GM04504 (cell line): ENCODE results near the gene SPX.

Experiments used
- DNase-seq: peaks from one replicate; pipeline ENCODE4 v3.0.0-alpha.2; 2012; ENCODE audit warnings: low read depth

Gene SPX, protein sequence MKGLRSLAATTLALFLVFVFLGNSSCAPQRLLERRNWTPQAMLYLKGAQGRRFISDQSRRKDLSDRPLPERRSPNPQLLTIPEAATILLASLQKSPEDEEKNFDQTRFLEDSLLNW

DNA sequence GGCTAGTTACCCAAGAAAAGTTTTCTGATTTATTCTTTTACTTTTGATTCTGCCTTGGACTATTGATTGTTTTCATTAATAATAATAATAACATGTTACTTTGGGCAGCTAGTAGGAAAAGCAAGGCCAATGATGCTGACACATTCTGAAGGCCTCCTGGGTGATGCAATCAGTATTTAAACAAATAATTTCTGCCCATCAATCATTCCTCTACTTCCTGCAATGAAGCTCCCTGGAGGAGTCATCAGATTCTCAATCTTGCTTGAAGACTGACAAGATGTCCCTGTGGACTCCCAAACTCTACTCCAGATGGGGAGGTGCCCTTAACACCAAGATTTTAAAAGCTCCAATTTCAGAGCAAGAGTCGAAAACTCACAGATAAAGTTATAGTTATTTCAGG is at the start of gene SPX:
TSS of gene SPX (plus strand) at position 244 of the 400 bp plus-strand sequence. CDS start 177 bp downstream, outside the sequence.
- no peak for DNase-seq

DNA sequence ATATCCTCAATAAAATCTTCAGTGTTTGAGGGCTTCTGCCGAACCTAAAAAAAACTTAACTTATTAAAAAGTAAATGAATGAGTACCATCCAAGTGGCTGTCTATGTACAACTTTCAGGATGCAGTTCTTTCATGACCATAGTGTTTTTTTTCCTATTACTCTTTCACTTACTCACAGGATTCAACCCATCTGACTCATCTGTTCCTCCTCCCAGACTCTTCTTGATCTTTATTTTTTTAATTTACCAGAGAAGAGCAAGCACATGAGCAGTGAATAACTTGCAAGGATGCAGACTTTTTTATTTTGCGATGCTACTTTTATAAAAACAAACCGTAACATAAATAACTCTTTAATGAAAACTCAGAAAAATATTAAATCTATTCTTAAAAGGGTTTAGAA is 49.1 kb upstream of the SPX start:
- DNase-seq: peak; percentile 1

DNA sequence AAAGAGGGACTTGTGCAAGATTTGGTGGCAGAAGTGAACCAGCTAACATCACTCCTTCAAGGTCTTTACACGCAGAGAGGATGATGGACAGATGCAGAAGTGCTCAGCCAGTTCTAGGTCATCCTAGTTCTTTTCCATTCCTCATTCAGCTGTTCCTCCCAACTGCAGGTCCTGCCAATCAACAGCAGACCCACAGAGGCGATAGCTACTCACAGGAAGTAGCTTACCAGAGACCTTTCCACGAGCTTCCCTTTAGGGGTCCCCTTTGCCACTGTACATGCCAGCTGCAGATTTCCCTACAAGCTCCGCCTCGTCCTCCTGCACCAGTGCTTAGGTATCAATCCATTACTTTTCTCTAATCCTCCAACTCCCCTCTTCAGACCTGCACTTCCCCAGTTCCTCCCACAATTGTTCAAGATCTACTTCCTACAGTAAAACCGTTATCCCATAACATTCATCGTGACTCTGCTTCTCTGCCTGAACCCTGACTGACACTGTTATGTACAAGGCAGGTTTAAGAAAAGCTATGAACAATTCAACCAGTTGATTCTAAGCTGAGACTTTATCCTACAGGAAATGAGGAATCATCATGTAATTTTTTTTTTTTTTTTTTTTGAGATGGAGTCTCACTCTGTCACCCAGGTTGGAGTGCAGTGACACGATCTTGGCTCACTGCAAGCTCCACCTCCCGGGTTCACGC is 47.2 kb upstream of the SPX start:
- DNase-seq: no peak

DNA sequence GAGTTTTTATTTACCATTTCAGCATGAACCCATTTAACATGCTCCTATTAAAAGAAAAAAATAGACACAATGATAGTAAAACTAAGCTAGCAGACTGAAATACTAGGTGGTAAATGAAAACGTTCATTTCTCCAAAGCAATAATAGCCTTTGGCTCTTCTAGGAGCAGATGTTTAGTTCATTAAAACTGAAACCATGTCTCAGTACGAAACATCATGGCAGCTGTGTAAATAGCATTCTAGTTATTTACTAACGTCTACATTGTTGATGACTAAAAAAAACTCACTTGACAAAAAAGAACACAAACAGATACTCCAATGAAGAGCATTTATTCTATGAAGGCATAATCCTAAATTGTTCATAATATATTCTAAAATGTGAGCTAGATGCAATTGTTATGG is 42.6 kb upstream of the SPX start:
- no peak for DNase-seq

DNA sequence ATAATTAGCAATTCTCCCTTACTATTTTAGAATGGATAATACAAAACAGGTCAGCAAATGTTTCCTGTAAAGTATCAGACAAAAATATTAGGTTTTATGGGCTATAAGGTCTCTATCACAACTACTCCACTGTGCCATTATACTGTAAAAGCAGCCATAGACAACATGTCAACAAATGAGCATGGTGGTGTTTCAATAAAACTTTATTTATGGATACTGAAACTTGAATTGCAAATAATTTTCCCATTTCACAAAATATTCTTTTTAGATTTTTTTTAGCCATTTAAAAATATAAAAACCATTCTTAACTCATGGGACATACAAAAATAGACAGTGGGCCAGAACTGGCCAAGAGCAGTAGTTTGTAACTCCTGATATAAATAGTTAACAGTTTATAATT is 40.1 kb upstream of the SPX start:
- DNase-seq: no peak

DNA sequence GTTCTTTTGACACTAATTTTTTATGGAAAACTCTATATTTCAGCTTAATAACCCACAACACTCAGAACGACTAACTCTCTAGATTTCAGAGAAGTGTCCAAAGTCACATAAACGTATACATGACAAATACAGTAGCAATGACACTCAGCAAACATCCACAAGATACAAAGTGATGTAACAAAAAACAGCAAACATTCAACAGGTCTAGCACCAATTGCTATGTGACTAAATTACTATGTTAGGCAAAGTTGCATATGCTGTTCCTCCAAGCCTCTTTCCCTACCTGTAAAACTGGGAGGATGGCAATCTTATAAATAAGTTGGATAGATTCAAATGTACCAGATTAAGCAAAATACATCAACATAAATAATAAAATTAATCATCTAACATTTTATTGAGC is 26.3 kb upstream of the SPX start:
- DNase-seq: no peak

DNA sequence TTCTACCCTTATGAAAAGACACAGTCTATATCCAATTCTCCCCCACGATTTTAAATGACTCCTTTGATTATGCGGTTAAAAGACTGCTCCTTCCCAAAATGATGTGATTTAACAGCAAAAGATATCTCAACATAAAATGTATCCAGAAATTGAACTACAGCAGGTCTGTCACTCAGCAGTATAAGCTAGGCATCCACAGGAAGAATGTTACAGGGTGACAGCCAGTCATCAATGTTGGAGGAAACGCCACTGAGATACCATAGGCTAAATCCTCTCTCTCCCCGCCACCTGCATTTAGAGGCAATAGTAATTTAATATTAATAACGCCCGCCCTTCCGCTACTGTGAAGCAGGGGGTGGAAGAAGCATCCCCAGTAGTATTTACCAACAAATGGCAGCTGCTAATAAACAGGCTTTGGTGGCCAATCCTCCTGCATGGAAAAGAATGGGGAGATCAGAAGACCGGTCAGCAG is 25.3 kb upstream of the SPX start:
- DNase-seq: no peak

DNA sequence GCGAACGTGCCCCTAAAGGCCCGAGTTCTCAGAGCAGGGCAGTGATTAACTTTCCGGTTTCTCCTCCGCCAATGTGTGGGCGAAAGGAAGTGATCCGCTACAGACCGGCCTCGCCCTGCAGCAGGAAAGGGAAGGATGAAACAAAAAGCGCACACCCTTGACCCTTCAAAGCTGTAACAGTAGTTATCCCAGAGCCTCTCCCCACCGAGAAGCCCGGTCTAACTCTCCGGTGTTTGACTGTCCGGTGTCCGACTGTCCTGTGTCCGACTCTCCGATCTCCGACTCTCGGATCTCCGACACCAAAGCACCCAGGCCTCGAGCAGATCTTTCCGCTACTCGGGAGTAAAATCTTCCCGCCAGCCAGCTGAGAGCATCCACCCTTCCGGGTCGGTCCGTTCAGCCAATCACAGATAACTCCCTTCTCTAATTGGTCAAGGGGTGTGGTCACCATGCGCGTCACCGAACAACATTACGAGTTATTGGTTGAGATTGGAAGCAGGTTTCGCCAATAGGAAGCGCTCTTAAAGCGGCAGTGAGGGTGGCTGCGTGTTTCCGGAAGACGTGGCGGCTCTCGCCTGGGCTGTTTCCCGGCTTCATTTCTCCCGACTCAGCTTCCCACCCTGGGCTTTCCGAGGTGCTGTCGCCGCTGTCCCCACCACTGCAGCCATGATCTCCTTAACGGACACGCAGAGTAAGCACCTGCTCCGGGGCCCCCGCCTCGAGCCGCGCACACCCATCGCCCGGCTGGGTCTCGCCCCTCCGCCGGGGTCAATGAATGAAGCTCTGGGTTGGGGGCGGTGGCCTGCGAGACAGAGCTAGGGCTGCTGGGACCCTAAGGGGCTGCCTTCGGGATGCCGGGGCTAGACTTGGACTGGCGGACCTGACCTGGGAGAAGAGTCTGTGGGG is 24.6 kb upstream of the SPX start, which contains the start of the genes GOLT1B and RECQL:
TSS of gene GOLT1B (plus strand) at position 532 of the 906 bp plus-strand sequence. CDS start at position 667, 135 bp downstream.
TSS of gene RECQL (minus strand) at position 378 of the 906 bp plus-strand sequence. CDS start 2,065 bp downstream, outside the sequence.
- peak; percentile 97 for DNase-seq

DNA sequence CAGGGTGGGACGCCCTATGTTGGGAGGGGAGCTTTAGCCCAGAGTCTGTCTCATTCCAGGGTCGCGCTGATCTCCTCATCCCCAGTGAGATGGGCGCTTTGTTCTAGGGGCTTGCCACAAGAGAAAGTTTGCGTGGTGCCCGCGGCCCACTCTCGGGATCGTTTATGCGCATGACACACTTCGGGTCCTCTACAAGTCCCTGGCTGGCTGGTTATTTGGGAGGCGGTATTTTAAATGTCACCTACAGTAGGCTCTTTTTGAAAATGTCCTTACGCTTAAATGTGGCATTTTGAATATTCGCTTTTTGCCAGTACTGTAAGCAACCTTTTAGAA is 24.0 kb upstream of the SPX start:
- peak; percentile 12 for DNase-seq

DNA sequence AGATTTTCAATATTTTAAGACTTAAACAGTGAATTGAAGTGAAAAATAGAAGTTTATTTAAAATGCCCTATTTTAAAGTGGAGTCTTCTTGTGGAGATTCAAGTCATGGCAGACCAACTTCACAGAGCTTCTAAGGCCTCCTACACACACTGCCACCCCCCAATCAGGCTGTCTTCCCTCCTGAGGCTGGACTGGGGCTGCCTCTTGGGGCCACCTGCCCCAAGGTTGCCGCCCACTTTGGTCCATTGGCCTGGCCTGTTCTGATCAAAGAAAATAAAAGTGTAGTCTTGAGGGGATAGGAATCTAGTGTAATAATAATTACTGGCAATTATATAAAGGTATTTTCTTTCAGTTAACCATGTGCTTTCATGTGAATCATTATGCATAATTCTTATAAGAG is 23.2 kb upstream of the SPX start:
- no peak for DNase-seq

DNA sequence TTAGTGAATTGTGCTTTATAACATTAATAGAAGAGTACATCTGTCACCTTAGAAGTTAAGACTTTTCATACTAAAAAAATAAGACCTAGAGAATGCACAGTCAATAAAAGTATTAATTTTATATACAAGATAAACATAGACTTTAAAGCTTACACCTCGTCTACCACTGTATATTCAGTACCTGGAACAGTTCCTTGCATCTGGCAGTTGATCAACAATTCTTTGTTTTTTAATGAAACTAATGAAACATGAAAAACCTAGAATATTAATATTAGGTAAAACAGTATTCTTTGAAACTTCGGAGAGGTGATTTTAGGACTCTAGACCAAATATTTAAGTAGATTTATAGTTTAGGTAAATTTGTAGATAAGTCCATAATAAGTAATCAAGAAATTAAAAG is 20.2 kb upstream of the SPX start:
- DNase-seq: no peak

DNA sequence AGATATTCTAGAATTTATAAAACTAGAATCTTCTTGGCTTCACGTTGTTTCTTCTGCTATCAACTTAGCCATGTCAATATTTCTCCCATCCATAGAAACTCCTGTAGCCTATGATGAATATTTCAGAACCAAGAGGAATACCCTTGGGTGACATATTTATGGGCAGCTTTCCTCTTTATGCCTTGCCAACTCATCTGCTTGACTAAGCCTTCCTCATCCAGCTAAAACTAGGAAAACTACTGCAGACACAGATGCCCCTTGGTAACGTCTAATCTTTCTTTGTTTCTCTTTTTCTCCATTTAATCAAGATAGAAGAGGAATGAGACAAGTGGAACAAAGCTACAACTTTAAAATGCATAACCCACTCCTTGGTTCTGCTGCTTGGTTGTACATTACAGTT is 18.2 kb upstream of the SPX start:
- no peak for DNase-seq

DNA sequence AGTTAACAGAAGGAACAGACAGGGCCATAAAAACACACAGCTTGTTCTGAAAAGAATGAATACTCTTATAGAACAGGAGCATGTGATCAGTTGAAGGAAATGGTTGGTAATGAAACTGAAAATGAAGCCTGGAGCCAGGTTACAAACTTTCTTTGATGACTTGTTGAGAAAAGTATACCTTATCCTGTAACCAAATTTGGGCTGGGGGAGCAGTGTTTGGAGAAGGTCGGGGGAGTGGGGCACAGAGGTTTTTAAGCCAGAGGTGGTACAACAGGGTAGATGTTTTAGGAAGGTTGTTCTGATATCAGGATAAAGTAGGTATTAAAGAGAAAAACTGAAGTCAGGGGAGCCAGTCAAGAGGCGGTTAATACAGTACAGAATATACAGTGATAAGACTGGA is 16.3 kb upstream of the SPX start:
- DNase-seq: no peak

DNA sequence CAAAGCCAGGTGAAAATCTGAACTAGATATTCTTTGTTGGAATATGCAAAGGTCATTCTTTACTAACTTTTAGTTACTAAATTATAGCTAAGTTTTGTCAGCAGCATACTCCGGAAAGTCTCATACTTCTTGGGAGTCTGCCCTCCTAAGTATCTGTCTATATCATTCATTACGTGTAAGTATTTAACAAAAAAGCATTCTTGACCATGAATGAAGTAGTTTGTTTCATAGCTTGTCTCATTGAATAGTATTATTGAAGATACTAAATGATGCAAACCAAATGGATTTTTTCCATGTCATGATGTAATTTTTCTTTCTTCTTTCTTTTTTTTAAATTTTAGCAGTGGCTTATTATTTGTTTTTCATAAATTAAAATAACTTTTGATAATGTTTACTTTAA is 9.8 kb upstream of the SPX start:
- DNase-seq: no peak

DNA sequence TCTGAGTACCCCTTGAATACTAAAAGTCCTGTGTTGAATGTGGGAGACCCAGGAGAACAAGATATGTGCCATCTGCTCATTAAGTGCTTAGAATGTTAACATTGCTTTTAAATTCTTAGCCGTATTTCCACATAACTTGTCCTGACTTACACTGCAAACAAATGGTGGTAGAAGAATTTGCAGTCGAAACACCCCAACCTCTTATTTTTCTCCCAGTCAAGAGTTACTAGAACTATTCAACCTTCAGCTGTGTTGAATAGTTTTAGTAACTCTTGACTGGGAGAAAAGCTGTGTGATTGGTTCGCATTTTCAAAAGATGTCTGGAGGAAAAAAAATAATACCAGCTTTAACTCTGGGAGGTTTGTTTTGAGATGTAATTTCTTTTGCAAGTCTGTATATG is 7.6 kb upstream of the SPX start:
- DNase-seq: no peak

DNA sequence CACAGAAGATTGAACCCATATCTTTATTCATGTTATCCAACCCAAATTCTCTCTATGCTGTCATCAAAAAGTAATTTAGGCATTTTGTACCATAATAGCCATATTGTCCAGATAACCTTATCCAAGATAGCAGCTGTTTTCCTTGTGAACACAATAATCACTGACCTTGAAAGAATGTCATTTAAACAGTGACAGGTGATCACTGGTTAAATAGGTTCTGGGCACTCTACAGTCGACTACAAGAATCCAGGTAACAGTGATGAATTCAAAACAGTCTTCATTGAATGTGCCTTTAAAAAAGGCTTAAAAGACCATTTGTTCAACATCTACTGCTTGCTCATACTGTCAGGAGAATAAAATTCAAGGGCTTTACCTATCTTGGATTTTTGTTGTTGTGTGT is 4.6 kb upstream of the SPX start:
- no peak for DNase-seq

DNA sequence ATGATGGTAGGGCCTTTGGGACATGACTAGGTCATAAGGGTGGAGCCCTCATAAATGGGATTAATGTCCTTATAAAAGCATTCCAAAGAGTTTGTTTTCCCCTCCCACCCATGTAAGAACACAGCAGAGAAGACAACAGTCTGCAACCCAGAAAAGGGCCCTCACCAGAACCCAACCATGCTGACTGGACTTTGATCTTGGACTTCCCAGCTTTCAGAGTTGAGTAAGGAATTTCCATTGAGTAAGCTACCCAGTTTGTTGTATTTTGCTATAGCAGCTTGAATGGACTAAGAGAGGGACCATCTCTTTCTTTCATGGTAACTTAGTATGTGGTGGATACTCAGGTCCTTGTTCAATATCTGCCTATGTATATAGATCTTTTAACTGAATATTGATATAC is 2.9 kb upstream of the SPX start:
- no peak for DNase-seq

DNA sequence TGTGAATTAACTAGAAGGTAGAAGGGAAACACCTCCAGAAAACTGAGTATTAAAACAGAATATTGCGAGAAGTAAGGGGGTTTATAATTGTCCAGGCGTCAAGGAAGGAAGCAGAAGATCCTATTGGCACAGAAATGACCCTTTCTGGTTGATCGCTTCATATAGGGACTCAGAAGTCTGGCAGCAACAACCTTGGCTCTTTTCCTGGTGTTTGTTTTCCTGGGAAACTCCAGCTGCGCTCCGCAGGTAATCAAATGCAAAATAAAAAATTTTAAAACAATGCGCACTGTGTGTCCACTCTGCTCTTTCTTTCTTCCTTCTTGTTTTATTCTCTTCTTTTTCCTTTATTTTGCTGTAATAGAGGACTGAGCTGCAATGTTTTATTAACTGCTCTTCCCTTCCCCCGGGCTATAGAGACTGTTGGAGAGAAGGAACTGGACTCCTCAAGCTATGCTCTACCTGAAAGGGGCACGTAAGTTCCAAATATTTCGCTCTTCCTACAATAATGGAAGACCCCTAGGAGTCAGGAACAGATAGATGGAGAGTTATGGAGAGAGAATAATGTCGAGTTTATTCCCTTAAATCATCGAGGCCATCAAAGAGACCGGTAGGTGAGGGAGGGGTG is 737 bp downstream of the SPX start:
- DNase-seq: no peak

DNA sequence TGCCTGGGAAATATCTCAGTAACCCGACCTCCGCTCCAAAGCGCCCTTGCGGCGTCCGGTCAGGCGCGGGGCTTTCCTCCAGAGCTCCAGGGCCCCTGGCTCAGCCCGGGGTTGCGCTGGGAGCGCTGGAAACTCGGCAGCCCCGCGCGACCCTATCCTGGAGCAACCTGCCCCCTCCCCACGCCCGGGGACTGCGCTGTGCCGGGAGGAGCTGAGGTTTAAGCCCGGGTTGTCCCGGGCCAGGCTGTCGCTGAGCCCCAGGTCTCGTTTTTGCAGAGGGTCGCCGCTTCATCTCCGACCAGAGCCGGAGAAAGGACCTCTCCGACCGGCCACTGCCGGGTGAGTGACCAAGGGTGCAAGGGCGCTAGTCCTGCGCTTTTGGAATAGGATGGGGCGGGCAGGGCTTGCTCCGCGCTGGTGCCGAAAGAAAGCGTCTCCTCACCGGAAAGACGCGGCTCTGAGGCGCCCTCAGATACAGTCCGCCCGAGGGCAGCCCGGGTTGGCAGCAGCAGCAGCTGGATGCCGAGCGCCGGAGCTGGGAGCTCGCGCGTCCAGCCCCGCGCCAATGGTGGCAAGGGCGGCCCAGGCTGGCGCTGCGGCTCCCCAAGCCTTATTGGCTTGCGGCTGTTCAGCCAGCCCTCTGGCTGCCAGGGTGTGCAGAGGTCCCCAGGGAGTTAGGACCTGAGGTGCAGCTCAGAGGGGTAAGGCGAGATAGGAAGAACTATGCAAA is 1.5 kb downstream of the SPX start:
- DNase-seq: peak; percentile 14

DNA sequence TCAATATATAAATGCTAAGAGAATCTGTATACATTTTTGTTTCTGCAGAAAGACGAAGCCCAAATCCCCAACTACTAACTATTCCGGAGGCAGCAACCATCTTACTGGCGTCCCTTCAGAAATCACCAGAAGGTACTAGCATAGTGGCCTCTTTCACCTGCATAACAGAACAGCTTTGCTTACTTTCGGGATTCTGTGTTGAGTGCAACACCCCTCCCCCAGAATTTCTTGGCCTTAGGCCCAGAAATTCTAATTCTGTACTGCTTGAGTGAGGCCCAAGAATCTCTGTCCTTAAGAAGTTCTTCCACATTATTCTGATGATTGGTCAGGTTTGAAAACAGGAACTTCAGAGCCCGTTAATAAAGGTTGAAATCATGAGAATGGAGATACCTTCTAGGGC is 2.9 kb downstream of the SPX start:
- DNase-seq: no peak

DNA sequence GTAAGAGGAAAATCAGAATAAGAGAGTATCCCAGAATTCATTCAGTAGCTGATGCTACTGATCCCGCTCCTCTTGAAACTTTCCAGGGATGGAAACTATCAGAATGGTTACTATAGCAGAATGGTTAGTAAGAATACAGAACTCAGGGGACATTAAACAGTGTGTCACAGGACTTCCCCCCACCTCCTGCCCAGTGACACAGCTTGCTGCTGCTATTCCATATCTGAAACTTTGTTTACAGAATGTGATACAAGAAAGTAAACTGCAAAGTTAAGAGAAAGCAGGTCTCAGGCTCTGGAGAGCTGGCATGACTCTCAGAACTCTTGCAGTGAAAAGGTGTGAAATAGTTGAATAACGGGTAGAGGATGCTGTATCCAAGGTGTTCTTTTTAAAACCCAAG is 3.4 kb downstream of the SPX start:
- no peak for DNase-seq
